ENCODE data around the gene P3H1.

- TF ChIP-seq EZH2 (IDR thresholded peaks at IDR 0.05; ENCODE audit: borderline replicate concordance): no peak
- TF ChIP-seq CTCF (IDR thresholded peaks at IDR 0.05; ENCODE audit: poor library complexity): no peak
- TF ChIP-seq EZH2phosphoT487 (IDR thresholded peaks at IDR 0.05; ENCODE audit: low read depth, severe bottlenecking, unreplicated experiment): no peak
Observed at GRCh38 chr1:42736152-42736551, 30.7 kb downstream of the P3H1 start.

Measured in hepatocyte (in vitro differentiated cells).